H1 (cell line): Measurements from ENCODE around the gene FLNC. TPM values are rescaled to one million over a fixed set of nuclear protein-coding genes. Genes with fewer than 3 reads are reported as not detected.

Experiments used
- BCL11A ChIP-seq, 2 experiments: IDR thresholded peaks; one replicate each; pipeline ENCODE4 v1.6.1; 2011; ENCODE audit warnings: low read depth in 2 of 2, low read length in 2 of 2, mild to moderate bottlenecking in 2 of 2
- BRCA1 ChIP-seq: IDR thresholded peaks from 2 replicates; pipeline ENCODE4 v1.6.1; 2012; ENCODE audit warnings: low read depth, low read length, improper control_type of control experiment
- CBX8 ChIP-seq: fragments of 300-800, 300-1000 bp; sonication (generic); IDR thresholded peaks from 2 replicates; pipeline ENCODE4 v1.7.1; 2016; ENCODE audit warnings: low read depth, low read length, borderline replicate concordance
- CHD7 ChIP-seq: fragments of 300-600 bp; sonication (generic); IDR thresholded peaks from 2 replicates; pipeline ENCODE4 v1.7.1; 2012; ENCODE audit warnings: low read length, moderate library complexity, mild to moderate bottlenecking, inconsistent platforms; ENCODE audit not compliant: insufficient replicate concordance
- JUN ChIP-seq: IDR thresholded peaks from 2 replicates; pipeline ENCODE4 v1.6.1; 2011; ENCODE audit warnings: low read depth, mild to moderate bottlenecking, improper control_type of control experiment, low read length
- JUND ChIP-seq: IDR thresholded peaks from 2 replicates; pipeline ENCODE4 v1.6.1; 2011; ENCODE audit warnings: mild to moderate bottlenecking, improper control_type of control experiment, low read length
- KDM5A ChIP-seq: fragments of 200-600 bp; IDR thresholded peaks from 2 replicates; pipeline ENCODE4 v1.7.1; 2012; ENCODE audit warnings: mild to moderate bottlenecking, low read length, inconsistent platforms, mixed read lengths
- NANOG ChIP-seq: IDR thresholded peaks from 2 replicates; pipeline ENCODE4 v1.6.1; 2011; ENCODE audit warnings: low read length, low read depth, mild to moderate bottlenecking, inconsistent platforms; ENCODE audit not compliant: insufficient read depth, poor library complexity, severe bottlenecking
- SP2 ChIP-seq: IDR thresholded peaks from 2 replicates; pipeline ENCODE4 v1.6.1; 2012; ENCODE audit warnings: mild to moderate bottlenecking, low read length, inconsistent platforms
- SUZ12 ChIP-seq: fragments of 200-600 bp; sonication (generic); IDR thresholded peaks from 2 replicates; pipeline ENCODE4 v1.6.1; 2012; ENCODE audit warnings: mild to moderate bottlenecking, inconsistent platforms, low read length, moderate library complexity, mixed read lengths
- TAF7 ChIP-seq: optimal IDR thresholded peaks from 2 replicates; pipeline ENCODE3; 2011; ENCODE audit warnings: low read depth, mild to moderate bottlenecking, inconsistent platforms, low read length, moderate library complexity, borderline replicate concordance
- TCF12 ChIP-seq: IDR thresholded peaks from 2 replicates; pipeline ENCODE4 v1.6.1; 2011; ENCODE audit warnings: low read depth, mild to moderate bottlenecking, low read length
- ZNF274 ChIP-seq: IDR thresholded peaks from 2 replicates; pipeline ENCODE4 v1.7.0; 2012; ENCODE audit warnings: low read length, borderline replicate concordance; ENCODE audit errors: extremely low read depth
- polyA plus RNA-seq, 7 experiments: library from polyadenylated mRNA; depleted of rRNA in 3 of 7; stranded (reverse) in 5 of 7; unstranded in 2 of 7; fragments of >200 nt in 5 of 7; fragments of 200-250 nt in 2 of 7; gene quantifications; 1 replicate in 5 of 7; 2 replicates in 1 of 7; 4 replicates in 1 of 7; pipeline versions ENCODE4 v1.2.1 to v1.2.3, GENCODE V29; 2011 to 2013; ENCODE audit warnings: missing spikeins in 2 of 7, mixed read lengths in 2 of 7
- total RNA-seq: library from RNA; stranded (reverse); fragmentation: NEBNext Ultra II Directional; extraction: Animal tissue kit (Norgen Biotek cat#: 25700); gene quantifications from 2 replicates; pipeline ENCODE4 v1.2.1, GENCODE V29; 2021

Gene FLNC
- total and polyA plus RNA-seq, 2 of the 8 experiments (the other 6 are each of a cell fraction or from before 2014, with no cell fraction given), result 1.9 to 10.7 TPM

- no peak for TF ChIP-seq CHD7
- TF ChIP-seq BCL11A (IDR thresholded peaks at IDR 0.05; ENCODE audit: low read depth in 2 of 2, low read length in 2 of 2), result no peak
- no peak for TF ChIP-seq NANOG
- no peak for TF ChIP-seq BRCA1
- no peak for TF ChIP-seq ZNF274
- no peak for TF ChIP-seq CBX8
- TF ChIP-seq TAF7, result no peak
- TF ChIP-seq TCF12, result no peak
- TF ChIP-seq SUZ12, result no peak
- no peak for TF ChIP-seq SP2
- TF ChIP-seq KDM5A, result no peak
- TF ChIP-seq JUND, result no peak
- TF ChIP-seq JUN, result no peak
Measured at GRCh38 chr7:128900237-128900636, 70.0 kb downstream of the FLNC start (continued).
